K562 (cell line): ENCODE results near the gene ANKS1B. TPM values are rescaled to one million over a fixed set of nuclear protein-coding genes. Genes with fewer than 3 reads are reported as not detected.

Source experiments
- ATAC-seq: fragments of 200-7000 bp; cut with Tn5 transposase; 3 replicates; pipeline ENCODE4 v1.9.1; 2020; ENCODE audit warnings: moderate library complexity
- BruUV-seq: library from RNA; stranded (reverse); fragments of 400-500 nt; replicated peaks from 2 replicates; lab custom pipeline; 2021; lab: Mats Ljungman, UMichigan
- CTCF ChIA-PET: fragments of 300-600 bp; formaldehyde crosslinking; extraction: SDS; loops from one replicate; lab custom pipeline; 2021; ENCODE audit warnings: low intra/inter-chr PET ratio; lab: Yijun Ruan, JAX
- POLR2A ChIA-PET: fragments of 300-600, 350-650 bp; sonication (Branson Sonifier 250); formaldehyde crosslinking; extraction: SDS; loops from one replicate; lab custom pipeline; 2021; ENCODE audit warnings: antibody characterized with exemption, inconsistent platforms; lab: Yijun Ruan, JAX
- DNase-seq, 4 experiments: peaks; one replicate each; pipeline versions ENCODE4 v3.0.0 to v3.0.0-alpha.2; 2011 to 2018; ENCODE audit warnings: low spot score in 3 of 4, mixed read lengths in 3 of 4; ENCODE audit errors: extremely low read depth in 1 of 4
- FAIRE-seq: peaks from 2 replicates; lab custom pipeline; 2011; peaks lifted over from hg19 to GRCh38; lab: Jason Lieb, UNC
- H2AFZ ChIP-seq: 2 replicates; pipeline ENCODE4 v1.6.0; 2011; ENCODE audit warnings: low read depth, low read length, control low read depth, inconsistent platforms
- H3K27ac ChIP-seq: fragments of 200-600 bp; 3 replicates; pipeline ENCODE4 v1.8.0; 2011; ENCODE audit warnings: low read depth, mild to moderate bottlenecking, control low read depth, inconsistent platforms, low read length, moderate library complexity, mixed read lengths; ENCODE audit errors: extremely low read depth
- H3K27me3 ChIP-seq, 2 experiments: fragments of 300-600 bp in 1 of 2; 2 replicates in 1 of 2; 3 replicates in 1 of 2; pipeline versions ENCODE4 v1.6.0 to v1.8.0; 2011; ENCODE audit warnings: inconsistent platforms in 2 of 2, low read length in 2 of 2, mild to moderate bottlenecking in 1 of 2, mixed read lengths in 1 of 2, moderate library complexity in 1 of 2; ENCODE audit not compliant: control insufficient read depth in 2 of 2, insufficient read depth in 2 of 2
- H3K36me3 ChIP-seq: fragments of 300-600 bp; 3 replicates; pipeline ENCODE4 v1.8.0; 2011; ENCODE audit warnings: mild to moderate bottlenecking, low read length, inconsistent platforms; ENCODE audit not compliant: control insufficient read depth, insufficient read depth
- H3K4me1 ChIP-seq, 2 experiments: fragments of 200-600 bp in 1 of 2; replicated peaks in 1 of 2; 2 replicates in 1 of 2; 3 replicates in 1 of 2; pipeline versions ENCODE4 v1.5.1 to v1.8.0; 2011; ENCODE audit warnings: inconsistent platforms in 2 of 2, low read length in 2 of 2, mild to moderate bottlenecking in 1 of 2, mixed read lengths in 1 of 2, moderate library complexity in 1 of 2; ENCODE audit not compliant: control insufficient read depth in 2 of 2, insufficient read depth in 2 of 2
- H3K4me2 ChIP-seq: 2 replicates; pipeline ENCODE4 v1.6.1; 2011; ENCODE audit warnings: low read length, control low read depth, inconsistent platforms, mixed read lengths; ENCODE audit not compliant: insufficient read depth
- H3K4me3 ChIP-seq: fragments of 200-600 bp; sonication (generic), shearing (Covaris generic); 2 replicates; pipeline ENCODE4 v1.5.1; 2016; ENCODE audit warnings: control low read depth, inconsistent platforms
- H3K79me2 ChIP-seq: fragments of 200-600 bp; 3 replicates; pipeline ENCODE4 v1.8.0; 2011; ENCODE audit warnings: low read length, inconsistent platforms; ENCODE audit not compliant: control insufficient read depth, insufficient read depth
- H3K9ac ChIP-seq, 2 experiments: 2 replicates each; pipeline versions ENCODE4 v1.6.0 to v1.6.1; 2011; ENCODE audit warnings: low read depth in 2 of 2, low read length in 2 of 2, control low read depth in 1 of 2, inconsistent platforms in 1 of 2, mild to moderate bottlenecking in 1 of 2, mixed read lengths in 1 of 2; ENCODE audit not compliant: insufficient read depth in 1 of 2
- H3K9me1 ChIP-seq: one replicate; pipeline ENCODE4 v1.6.0; 2011; ENCODE audit warnings: inconsistent platforms, mild to moderate bottlenecking, low read length, moderate library complexity; ENCODE audit not compliant: control insufficient read depth, insufficient read depth
- H3K9me3 ChIP-seq: replicated peaks from 2 replicates; pipeline ENCODE4 v1.5.1; 2011; ENCODE audit warnings: low read depth, low read length, inconsistent platforms; ENCODE audit not compliant: control insufficient read depth, insufficient read depth
- H4K20me1 ChIP-seq: replicated peaks from 2 replicates; pipeline ENCODE4 v1.6.1; 2011; ENCODE audit warnings: low read length, inconsistent platforms, mixed read lengths; ENCODE audit not compliant: control insufficient read depth, insufficient read depth
- ARID3A ChIP-seq: IDR thresholded peaks from 2 replicates; pipeline ENCODE4 v1.6.1; 2012; ENCODE audit warnings: low read depth, low read length, improper control_type of control experiment, borderline replicate concordance
- CBFB ChIP-seq: sonication (generic); formaldehyde crosslinking; IDR thresholded peaks from 2 replicates; pipeline ENCODE4 v1.4.0; 2020; ENCODE audit warnings: mild to moderate bottlenecking, missing genetic modification reagents
- CLOCK ChIP-seq: fragments of 250-450 bp; sonication (Bioruptor Pico); IDR thresholded peaks from 2 replicates; pipeline ENCODE4 v1.4.0; 2020; ENCODE audit warnings: mild to moderate bottlenecking, moderate library complexity, borderline replicate concordance
- ELK1 ChIP-seq: sonication (generic); formaldehyde crosslinking; IDR thresholded peaks from 2 replicates; pipeline ENCODE4 v1.8.1; 2022; ENCODE audit warnings: missing genetic modification reagents
- GABPB1 ChIP-seq: sonication (generic); formaldehyde crosslinking; IDR thresholded peaks from 2 replicates; pipeline ENCODE4 v1.8.0; 2022; ENCODE audit warnings: mild to moderate bottlenecking, missing genetic modification reagents
- GATA2 ChIP-seq: sonication (generic); formaldehyde crosslinking; IDR thresholded peaks from 2 replicates; pipeline ENCODE4 v1.4.0; 2020; ENCODE audit warnings: mild to moderate bottlenecking, missing genetic modification reagents
- GATAD2B ChIP-seq: fragments of 450-650 bp; IDR thresholded peaks from 2 replicates; pipeline ENCODE4 v1.6.1; 2017; ENCODE audit warnings: mild to moderate bottlenecking, borderline replicate concordance
- ILK ChIP-seq: fragments of 450-650 bp; IDR thresholded peaks from 2 replicates; pipeline ENCODE4 v1.6.1; 2016; ENCODE audit warnings: missing genetic modification characterization, low read depth, mild to moderate bottlenecking, missing compliant biosample characterization, moderate library complexity, borderline replicate concordance
- OTX1 ChIP-seq: fragments of 450-650 bp; formaldehyde crosslinking; IDR thresholded peaks from 2 replicates; pipeline ENCODE4 v1.4.0; 2022; ENCODE audit warnings: mild to moderate bottlenecking
- SMC3 ChIP-seq: conservative IDR thresholded peaks from 2 replicates; pipeline ENCODE4 v1.6.1; 2011; ENCODE audit warnings: low read depth, low read length, improper control_type of control experiment; ENCODE audit not compliant: insufficient read depth
- STAT5B ChIP-seq: fragments of 250-450 bp; sonication (Bioruptor Pico); IDR thresholded peaks from 2 replicates; pipeline ENCODE4 v1.8.0; 2021; ENCODE audit warnings: mild to moderate bottlenecking, inconsistent platforms
- ZNF124 ChIP-seq: sonication (generic); formaldehyde crosslinking; IDR thresholded peaks from 2 replicates; pipeline ENCODE4 v1.8.1; 2022; ENCODE audit warnings: missing genetic modification reagents
- ZNF408 ChIP-seq: fragments of 250-450 bp; sonication (Bioruptor Pico); IDR thresholded peaks from 2 replicates; pipeline ENCODE4 v1.4.0; 2020; ENCODE audit warnings: low read depth, mild to moderate bottlenecking, moderate library complexity
- ZSCAN32 ChIP-seq: fragments of 450-650 bp; formaldehyde crosslinking; IDR thresholded peaks from 2 replicates; pipeline ENCODE4 v1.4.0; 2020; ENCODE audit warnings: mild to moderate bottlenecking, moderate library complexity
- WGBS: fragments of 100-300 bp; shearing (Covaris generic); methylation state at CpG from one replicate; pipeline ENCODE4 v1.1.6; 2016; ENCODE audit warnings: low coverage, mixed read lengths; ENCODE audit not compliant: insufficient coverage; ENCODE audit errors: missing lambda C conversion rate; 5-methylcytosine and 5-hydroxymethylcytosine counted together
- in situ Hi-C: fragments of 300-500 bp; cut with MboI; formaldehyde crosslinking; loops from 4 replicates; pipeline ENCODE4 v1.15.0; 2018; ENCODE audit warnings: inconsistent platforms, mixed read lengths
- intact Hi-C: fragments of 100-400 bp; cut with micrococcal nuclease; formaldehyde crosslinking; loops from 2 replicates; pipeline ENCODE4 v1.14.2; 2022
- polyA plus RNA-seq, 8 experiments: library from polyadenylated mRNA; depleted of rRNA in 4 of 8; stranded (reverse) in 5 of 8; unstranded in 3 of 8; fragments of >200 nt; fragmentation: Nextera tagmentation in 2 of 8; fragmentation: Illumina TruSeq in 1 of 8; extraction: Ambion mirVana in 2 of 8; extraction: Trizol in 1 of 8; gene quantifications; 2 replicates each; pipeline versions ENCODE4 v1.2.1 to v1.2.3, GENCODE V29; 2011 to 2014; ENCODE audit warnings: inconsistent platforms in 1 of 8, missing spikeins in 1 of 8
- total RNA-seq, 7 experiments: library from RNA; depleted of rRNA in 6 of 7; stranded (reverse); fragments of >200 nt in 6 of 7; fragmentation: Illumina TruSeq in 2 of 7; extraction: Trizol in 2 of 7; gene quantifications; 2 replicates each; pipeline versions ENCODE4 v1.2.1 to v1.2.3, GENCODE V29; 2011 to 2021; ENCODE audit warnings: low replicate concordance in 1 of 7
- TF ChIP-seq, protein P1 (sequence below): fragments of 250-450 bp; sonication (Bioruptor Pico); IDR thresholded peaks from 2 replicates; pipeline ENCODE4 v1.8.0; 2021; ENCODE audit warnings: mild to moderate bottlenecking, moderate library complexity

ANKS1B gene
- total and polyA plus RNA-seq, 9 of the 15 experiments (the other 6 are each of a cell fraction or from before 2014, with no cell fraction given), result 0.04 to 0.47 (median 0.28) TPM; not detected in 4

DNA sequence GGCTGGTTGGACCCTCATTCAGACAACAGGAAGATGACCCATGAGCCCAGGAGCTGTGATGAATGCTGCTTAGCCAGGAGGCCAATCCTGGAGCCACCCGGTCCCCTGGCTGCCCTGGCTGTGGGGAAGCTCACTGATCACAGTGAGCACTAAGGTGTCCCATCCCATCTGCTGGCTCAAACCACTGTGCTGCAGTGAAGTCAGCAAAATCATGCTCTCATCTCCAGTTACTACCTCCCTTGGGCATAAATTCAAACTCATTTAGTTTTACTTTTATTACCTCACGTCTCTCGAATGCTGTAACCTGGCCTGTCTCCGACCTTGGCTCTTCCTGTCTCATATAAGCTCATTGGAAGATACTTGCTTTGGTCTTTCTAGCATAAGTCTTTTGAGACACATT, 1227.3 kb downstream of the ANKS1B start:
- no peaks in the 10 kb centered on the region for H3K36me3 ChIP-seq
- H4K20me1 ChIP-seq, result no peaks in the 10 kb centered on the region
- H3K9me1 ChIP-seq, result no peaks in the 10 kb centered on the region
- in situ Hi-C loops (no loop called here), intact Hi-C loops (no loop called here)
- H3K79me2 ChIP-seq, result no peaks in the 10 kb centered on the region
- H3K9me3 ChIP-seq, result no peaks in the 10 kb centered on the region
- POLR2A ChIA-PET, result interaction anchor here (0.6 kb wide), 1 partner anchor 229 kb away, joined by 3 read pairs; no protein-coding TSS in a partner anchor
- no peak for DNase-seq
- no peak overlapping the region for H3K9ac ChIP-seq
- FAIRE-seq, result no peak
- no peak overlapping the region for H3K27ac ChIP-seq
- 36% methylated on average over 4 of the region's 4 CpGs for WGBS
- ATAC-seq, result no peak
- CTCF ChIA-PET, result no interaction called here
- BruUV-seq, result no TSS peak
- peaks cover 10 to 25% of the 10 kb centered on the region in 2 experiments; a peak in 4 of 5 replicates for H3K4me1 ChIP-seq
- no peak overlapping the region for H3K4me2 ChIP-seq
- no peak overlapping the region for H3K4me3 ChIP-seq
- peaks cover under 1 to 13% of the 10 kb centered on the region in 2 experiments; a peak in 3 of 5 replicates for H3K27me3 ChIP-seq
- TF ChIP-seq ZNF408 (CRISPR knock-in tag) (no peak), ELK1 (CRISPR knock-in tag) (no peak), GABPB1 (CRISPR knock-in tag) (no peak), GATAD2B (no peak), STAT5B (CRISPR knock-in tag) (no peak), CBFB (CRISPR knock-in tag) (no peak), ZNF124 (CRISPR knock-in tag) (no peak), GATA2 (CRISPR knock-in tag) (no peak), ZSCAN32 (CRISPR knock-in tag) (no peak), OTX1 (no peak), SMC3 (no peak), CLOCK (no peak), ILK (tag) (no peak), ARID3A (no peak)
- TF ChIP-seq, protein P1, sequence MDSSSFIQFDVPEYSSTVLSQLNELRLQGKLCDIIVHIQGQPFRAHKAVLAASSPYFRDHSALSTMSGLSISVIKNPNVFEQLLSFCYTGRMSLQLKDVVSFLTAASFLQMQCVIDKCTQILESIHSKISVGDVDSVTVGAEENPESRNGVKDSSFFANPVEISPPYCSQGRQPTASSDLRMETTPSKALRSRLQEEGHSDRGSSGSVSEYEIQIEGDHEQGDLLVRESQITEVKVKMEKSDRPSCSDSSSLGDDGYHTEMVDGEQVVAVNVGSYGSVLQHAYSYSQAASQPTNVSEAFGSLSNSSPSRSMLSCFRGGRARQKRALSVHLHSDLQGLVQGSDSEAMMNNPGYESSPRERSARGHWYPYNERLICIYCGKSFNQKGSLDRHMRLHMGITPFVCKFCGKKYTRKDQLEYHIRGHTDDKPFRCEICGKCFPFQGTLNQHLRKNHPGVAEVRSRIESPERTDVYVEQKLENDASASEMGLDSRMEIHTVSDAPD (CRISPR knock-in tag), result no peak
- no peak overlapping the region for H2AFZ ChIP-seq
